K562 (cell line): Measurements from ENCODE around the gene FGF5. TPM values are rescaled to one million over a fixed set of nuclear protein-coding genes. Genes with fewer than 3 reads are reported as not detected.

Experiments used
- CEBPG ChIP-seq, 3 experiments: fragments of 200-800 bp in 1 of 3; sonication (Bioruptor generic) in 1 of 3; sonication (generic) in 1 of 3; formaldehyde crosslinking in 1 of 3; IDR thresholded peaks in 2 of 3; conservative IDR thresholded peaks in 1 of 3; 2 replicates each; pipeline versions ENCODE4 v1.6.1 to v1.8.0; 2016 to 2022; ENCODE audit warnings: missing compliant biosample characterization in 2 of 3, missing genetic modification characterization in 2 of 3, mild to moderate bottlenecking in 1 of 3, missing genetic modification reagents in 1 of 3
- CHD1 ChIP-seq: fragments of 200-600 bp; sonication (generic); IDR thresholded peaks from one replicate; pipeline ENCODE4 v1.6.1; 2012; ENCODE audit warnings: mild to moderate bottlenecking, moderate library complexity, low read length, inconsistent platforms
- FOXK1 ChIP-seq: sonication (generic); formaldehyde crosslinking; IDR thresholded peaks from 2 replicates; pipeline ENCODE4 v1.8.0; 2022; ENCODE audit warnings: missing genetic modification reagents, mild to moderate bottlenecking, borderline replicate concordance
- HDAC8 ChIP-seq: fragments of 450-650 bp; IDR thresholded peaks from 2 replicates; pipeline ENCODE4 v1.6.1; 2016; ENCODE audit warnings: mild to moderate bottlenecking, missing genetic modification characterization, moderate library complexity, missing compliant biosample characterization
- KAT7 ChIP-seq: sonication (generic); formaldehyde crosslinking; IDR thresholded peaks from 2 replicates; pipeline ENCODE4 v1.8.0; 2022; ENCODE audit warnings: missing genetic modification reagents, mild to moderate bottlenecking, borderline replicate concordance
- MAZ ChIP-seq, 2 experiments: fragments of 450-650 bp in 1 of 2; sonication (generic) in 1 of 2; formaldehyde crosslinking; IDR thresholded peaks in 1 of 2; conservative IDR thresholded peaks in 1 of 2; 2 replicates each; pipeline versions ENCODE4 v1.4.0 to v1.5.0; 2020; ENCODE audit warnings: mild to moderate bottlenecking in 1 of 2, missing genetic modification reagents in 1 of 2
- MBD2 ChIP-seq: sonication (generic); IDR thresholded peaks from 2 replicates; pipeline ENCODE4 v1.6.1; 2016; ENCODE audit warnings: low read depth, borderline replicate concordance
- MEIS2 ChIP-seq: fragments of 450-650 bp; IDR thresholded peaks from 2 replicates; pipeline ENCODE4 v1.6.1; 2014; ENCODE audit warnings: mild to moderate bottlenecking; ENCODE audit not compliant: partially characterized antibody
- NFE2 ChIP-seq: IDR thresholded peaks from 2 replicates; pipeline ENCODE4 v1.6.1; 2014; ENCODE audit warnings: antibody characterized with exemption, low read depth
- POU5F1 ChIP-seq: fragments of 150-350 bp; IDR thresholded peaks from 2 replicates; pipeline ENCODE4 v1.6.1; 2014; ENCODE audit warnings: borderline replicate concordance, low read length, low read depth, mild to moderate bottlenecking; ENCODE audit not compliant: partially characterized antibody
- PRPF4 ChIP-seq: fragments of 200-400 bp; formaldehyde crosslinking; IDR thresholded peaks from one replicate; pipeline ENCODE4 v1.6.1; 2017; ENCODE audit warnings: low read length, low read depth, mild to moderate bottlenecking; ENCODE audit not compliant: insufficient read depth, poor library complexity, severe bottlenecking
- RBBP5 ChIP-seq: fragments of 200-600 bp; sonication (generic); IDR thresholded peaks from 2 replicates; pipeline ENCODE4 v1.6.1; 2012; ENCODE audit warnings: borderline replicate concordance, mild to moderate bottlenecking, low read length, control low read depth, inconsistent platforms; ENCODE audit not compliant: insufficient read depth, poor library complexity, severe bottlenecking
- RBM14 ChIP-seq: fragments of 200-400 bp; formaldehyde crosslinking; IDR thresholded peaks from 2 replicates; pipeline ENCODE4 v1.6.1; 2018; ENCODE audit warnings: low read depth, mild to moderate bottlenecking, low read length, moderate library complexity, borderline replicate concordance; ENCODE audit not compliant: insufficient read depth
- THRAP3 ChIP-seq: fragments of 450-650 bp; IDR thresholded peaks from 2 replicates; pipeline ENCODE4 v1.6.1; 2016; ENCODE audit warnings: mild to moderate bottlenecking, inconsistent platforms, borderline replicate concordance
- ZNF212 ChIP-seq: fragments of 450-650 bp; formaldehyde crosslinking; IDR thresholded peaks from 2 replicates; pipeline ENCODE4 v1.4.0; 2020; ENCODE audit warnings: mild to moderate bottlenecking
- ZNF316 ChIP-seq: fragments of 450-650 bp; IDR thresholded peaks from 2 replicates; pipeline ENCODE4 v1.6.1; 2016
- ZNF778 ChIP-seq: fragments of 450-650 bp; formaldehyde crosslinking; IDR thresholded peaks from 2 replicates; pipeline ENCODE4 v1.4.0; 2020; ENCODE audit warnings: mild to moderate bottlenecking, moderate library complexity
- polyA plus RNA-seq, 8 experiments: library from polyadenylated mRNA; depleted of rRNA in 4 of 8; stranded (reverse) in 5 of 8; unstranded in 3 of 8; fragments of >200 nt; fragmentation: Nextera tagmentation in 2 of 8; fragmentation: Illumina TruSeq in 1 of 8; extraction: Ambion mirVana in 2 of 8; extraction: Trizol in 1 of 8; gene quantifications; 2 replicates each; pipeline versions ENCODE4 v1.2.1 to v1.2.3, GENCODE V29; 2011 to 2014; ENCODE audit warnings: inconsistent platforms in 1 of 8, missing spikeins in 1 of 8
- total RNA-seq, 7 experiments: library from RNA; depleted of rRNA in 6 of 7; stranded (reverse); fragments of >200 nt in 6 of 7; fragmentation: Illumina TruSeq in 2 of 7; extraction: Trizol in 2 of 7; gene quantifications; 2 replicates each; pipeline versions ENCODE4 v1.2.1 to v1.2.3, GENCODE V29; 2011 to 2021; ENCODE audit warnings: low replicate concordance in 1 of 7
- TF ChIP-seq, protein P1 (sequence below), 2 experiments: fragments of 450-650 bp; conservative IDR thresholded peaks; 2 replicates each; pipeline ENCODE4 v1.6.1; 2017; ENCODE audit warnings: mild to moderate bottlenecking in 2 of 2, moderate library complexity in 2 of 2
- TF ChIP-seq, protein P2 (sequence below): fragments of 450-650 bp; IDR thresholded peaks from 2 replicates; pipeline ENCODE4 v1.6.1; 2016

Gene FGF5
- total and polyA plus RNA-seq, 9 of the 15 experiments (the other 6 are each of a cell fraction or from before 2014, with no cell fraction given): 0.38 to 2.7 (median 1.1) TPM

DNA sequence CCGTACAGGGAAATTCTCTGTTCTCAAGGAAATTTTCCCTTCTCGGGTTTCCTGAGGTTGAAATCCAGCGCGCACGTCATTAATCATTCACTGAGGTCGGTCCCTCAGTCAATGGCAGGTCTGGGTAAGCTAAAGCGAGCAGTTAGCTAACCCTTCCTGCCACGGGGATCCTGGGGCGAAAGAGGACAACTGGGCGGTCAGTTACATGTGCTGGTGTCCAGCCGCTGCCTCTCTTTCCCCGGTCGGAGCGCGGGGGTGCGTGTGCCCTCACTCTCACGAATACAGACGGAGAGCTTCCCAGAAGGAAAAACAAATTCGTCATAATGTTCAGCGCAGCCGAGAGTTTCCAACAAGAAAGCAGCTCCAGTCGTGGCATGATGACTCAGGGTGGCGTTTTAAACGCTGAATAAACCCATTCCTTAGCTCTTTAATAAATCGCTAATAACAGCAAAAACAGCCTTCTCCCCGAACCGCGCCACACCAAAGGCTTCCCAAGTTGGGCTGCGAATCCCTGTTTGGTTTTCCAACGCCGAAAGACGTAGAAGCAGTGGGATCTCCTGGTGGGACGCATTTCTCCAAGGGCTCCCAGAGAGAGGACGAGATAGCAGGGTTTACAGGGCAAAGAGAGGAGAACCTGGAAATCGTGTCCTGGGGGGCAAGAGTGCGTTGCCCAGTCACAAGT, 752 bp upstream of the FGF5 start (continued):
- TF ChIP-seq, protein P1, sequence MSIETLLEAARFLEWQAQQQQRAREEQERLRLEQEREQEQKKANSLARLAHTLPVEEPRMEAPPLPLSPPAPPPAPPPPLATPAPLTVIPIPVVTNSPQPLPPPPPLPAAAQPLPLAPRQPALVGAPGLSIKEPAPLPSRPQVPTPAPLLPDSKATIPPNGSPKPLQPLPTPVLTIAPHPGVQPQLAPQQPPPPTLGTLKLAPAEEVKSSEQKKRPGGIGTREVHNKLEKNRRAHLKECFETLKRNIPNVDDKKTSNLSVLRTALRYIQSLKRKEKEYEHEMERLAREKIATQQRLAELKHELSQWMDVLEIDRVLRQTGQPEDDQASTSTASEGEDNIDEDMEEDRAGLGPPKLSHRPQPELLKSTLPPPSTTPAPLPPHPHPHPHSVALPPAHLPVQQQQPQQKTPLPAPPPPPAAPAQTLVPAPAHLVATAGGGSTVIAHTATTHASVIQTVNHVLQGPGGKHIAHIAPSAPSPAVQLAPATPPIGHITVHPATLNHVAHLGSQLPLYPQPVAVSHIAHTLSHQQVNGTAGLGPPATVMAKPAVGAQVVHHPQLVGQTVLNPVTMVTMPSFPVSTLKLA (conservative IDR thresholded peaks at IDR 0.05): no peak
- TF ChIP-seq MAZ (CRISPR knock-in tag; conservative IDR thresholded peaks at IDR 0.05 in 1 of 2, IDR thresholded peaks at IDR 0.05 in 1 of 2) (peak in 1 of 2 experiments; percentile 45; a peak in 1 of 4 replicates), HDAC8 (tag) (no peak), MBD2 (no peak), CHD1 (peak; percentile 71), NFE2 (0 out of 2 replicates have a peak, but pooled peaks have one; percentile 11), RBM14 (no peak), THRAP3 (no peak), RBBP5 (peak; percentile 14), ZNF316 (0 out of 2 replicates have a peak, but pooled peaks have one; percentile 21), POU5F1 (no peak), MEIS2 (peak; percentile 96), ZNF778 (CRISPR knock-in tag) (no peak), CEBPG (CRISPR knock-in tag; IDR thresholded peaks at IDR 0.05) (no peak), CEBPG (tag; conservative IDR thresholded peaks at IDR 0.05 in 1 of 2, IDR thresholded peaks at IDR 0.05 in 1 of 2) (no peak), FOXK1 (CRISPR knock-in tag) (0 out of 2 replicates have a peak, but pooled peaks have one; percentile 71), PRPF4 (no peak), KAT7 (CRISPR knock-in tag) (no peak), ZNF212 (CRISPR knock-in tag) (no peak)
- TF ChIP-seq, protein P2, sequence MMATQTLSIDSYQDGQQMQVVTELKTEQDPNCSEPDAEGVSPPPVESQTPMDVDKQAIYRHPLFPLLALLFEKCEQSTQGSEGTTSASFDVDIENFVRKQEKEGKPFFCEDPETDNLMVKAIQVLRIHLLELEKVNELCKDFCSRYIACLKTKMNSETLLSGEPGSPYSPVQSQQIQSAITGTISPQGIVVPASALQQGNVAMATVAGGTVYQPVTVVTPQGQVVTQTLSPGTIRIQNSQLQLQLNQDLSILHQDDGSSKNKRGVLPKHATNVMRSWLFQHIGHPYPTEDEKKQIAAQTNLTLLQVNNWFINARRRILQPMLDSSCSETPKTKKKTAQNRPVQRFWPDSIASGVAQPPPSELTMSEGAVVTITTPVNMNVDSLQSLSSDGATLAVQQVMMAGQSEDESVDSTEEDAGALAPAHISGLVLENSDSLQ: peak; percentile 92
